ENCODE measurements around the gene MICAL3.

Gene MICAL3

DNA sequence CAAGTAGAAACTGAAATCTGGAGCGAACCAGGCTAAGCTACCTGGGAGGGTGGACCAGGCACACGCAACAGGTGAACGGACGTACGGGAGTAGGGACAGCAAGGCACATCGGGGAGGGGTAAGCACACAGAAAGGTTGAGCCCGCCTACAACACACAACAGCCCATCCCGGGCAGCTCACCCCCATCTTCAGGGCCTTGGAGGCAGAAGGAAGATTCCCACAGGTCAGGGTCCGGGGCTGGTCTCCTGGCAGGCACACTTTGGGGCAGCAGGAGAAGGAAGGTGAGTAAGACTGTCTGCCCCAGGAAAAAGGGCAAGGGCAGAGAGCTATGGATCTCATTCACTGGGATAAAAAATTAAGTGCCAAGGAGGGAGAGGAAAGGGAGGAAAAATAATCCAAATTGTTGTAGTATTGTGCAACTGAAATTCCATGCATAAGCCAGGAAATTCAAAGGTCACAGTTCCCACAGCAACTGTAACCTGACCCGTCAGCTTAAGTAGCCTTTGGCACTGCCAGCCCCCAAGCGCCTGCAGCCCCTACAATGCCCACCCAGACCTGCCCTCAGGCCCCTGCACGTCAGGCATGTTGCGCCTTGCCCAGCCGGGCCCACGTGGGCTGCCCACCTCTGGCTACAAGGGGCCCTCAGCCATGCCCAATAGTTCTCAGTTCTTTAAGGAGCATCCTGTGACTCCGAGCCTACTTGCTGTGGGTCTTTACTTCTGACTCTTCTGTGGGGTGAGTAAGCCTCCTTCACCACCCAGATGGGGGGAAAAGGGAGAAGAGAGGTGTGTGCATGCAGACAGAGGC is 51.8 kb downstream of the MICAL3 start:
- DNase-seq (ENCODE audit: low read depth), result peak; percentile 86

DNA sequence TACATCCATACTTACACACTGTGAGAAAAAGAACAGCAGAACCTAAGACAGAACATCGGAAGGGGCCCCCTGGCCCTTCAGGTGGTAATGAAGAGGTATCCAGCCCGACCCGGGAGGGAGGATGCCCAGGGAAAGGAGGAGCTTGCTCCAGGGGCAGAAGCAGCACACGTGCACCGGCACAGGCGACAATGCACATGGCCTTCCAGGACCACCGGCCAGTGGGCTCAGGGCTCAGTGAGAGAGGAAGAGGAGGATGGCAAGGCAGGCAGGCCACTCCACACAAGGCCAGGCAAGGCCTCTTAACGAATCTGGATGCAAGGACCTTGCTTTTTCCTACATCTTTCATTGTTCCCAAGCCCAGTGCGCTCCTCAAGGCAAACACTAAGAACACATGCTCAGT is 52.6 kb downstream of the MICAL3 start:
- DNase-seq (ENCODE audit: low read depth), result no peak

DNA sequence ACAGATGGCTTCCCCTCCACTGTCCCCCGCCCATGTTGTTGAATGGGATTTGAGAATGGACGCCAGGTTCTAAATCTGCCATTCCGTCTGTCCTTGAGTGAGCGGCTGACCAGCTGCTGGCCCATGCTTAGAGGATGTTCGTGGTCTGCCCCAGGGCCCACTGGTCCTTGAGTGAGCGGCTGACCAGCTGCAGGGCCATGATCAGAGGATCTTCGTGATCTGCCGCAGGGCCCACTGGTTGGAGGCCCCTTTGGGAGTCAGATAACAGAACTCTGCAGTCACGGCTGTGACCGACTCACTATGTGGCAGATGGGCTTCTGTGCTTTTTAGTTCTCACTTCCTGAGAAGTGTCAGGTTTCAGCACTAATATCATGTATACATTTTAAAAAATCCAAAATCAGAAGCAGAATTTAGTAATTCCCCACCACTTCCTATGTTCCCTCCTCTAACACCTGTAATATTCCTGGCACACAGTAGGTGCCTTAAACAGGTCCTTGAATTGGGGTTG is 54.1 kb downstream of the MICAL3 start:
- DNase-seq (ENCODE audit: low read depth), result peak; percentile 27

DNA sequence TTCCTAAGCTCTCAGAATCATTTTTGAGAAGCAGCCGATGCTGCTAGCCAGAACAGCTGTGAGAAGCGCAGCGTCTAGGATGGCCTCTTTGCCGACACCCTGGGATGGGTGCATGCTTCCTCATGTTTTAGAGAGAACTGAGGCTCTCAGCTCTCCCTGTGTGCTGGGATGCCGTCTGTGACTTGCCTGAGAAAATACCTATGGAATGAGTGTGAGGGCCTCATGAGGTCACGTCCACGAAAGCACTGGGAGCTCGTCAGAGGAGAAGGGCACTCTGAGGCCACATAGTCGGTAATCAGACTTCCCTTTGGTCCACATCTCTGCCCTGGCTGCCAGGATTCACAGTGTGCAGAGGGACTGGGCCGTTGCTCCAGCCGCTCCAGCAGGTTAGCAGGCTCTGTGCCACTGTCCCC is 54.7 kb downstream of the MICAL3 start:
- DNase-seq (ENCODE audit: low read depth), result peak; percentile 95

DNA sequence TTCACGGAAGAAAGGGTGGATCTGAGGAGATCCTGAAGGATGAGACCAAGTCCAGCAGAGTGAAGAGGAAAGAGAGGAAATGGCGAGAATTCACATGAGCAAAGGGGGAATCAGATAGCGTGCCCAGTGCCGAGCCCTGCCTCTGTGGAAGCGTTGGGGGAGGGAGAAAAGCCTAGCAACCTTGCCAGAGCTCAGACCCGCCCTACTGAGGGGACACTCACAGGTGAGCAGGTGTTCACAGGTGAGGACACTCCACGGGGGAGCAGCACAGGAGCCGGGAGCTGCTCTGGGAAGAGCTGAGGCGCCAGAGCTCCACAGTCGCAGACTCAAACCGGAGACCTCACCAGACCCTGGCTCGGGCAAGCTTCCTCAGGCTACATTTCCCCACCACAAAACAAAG is 56.2 kb downstream of the MICAL3 start:
- DNase-seq (ENCODE audit: low read depth), result no peak

DNA sequence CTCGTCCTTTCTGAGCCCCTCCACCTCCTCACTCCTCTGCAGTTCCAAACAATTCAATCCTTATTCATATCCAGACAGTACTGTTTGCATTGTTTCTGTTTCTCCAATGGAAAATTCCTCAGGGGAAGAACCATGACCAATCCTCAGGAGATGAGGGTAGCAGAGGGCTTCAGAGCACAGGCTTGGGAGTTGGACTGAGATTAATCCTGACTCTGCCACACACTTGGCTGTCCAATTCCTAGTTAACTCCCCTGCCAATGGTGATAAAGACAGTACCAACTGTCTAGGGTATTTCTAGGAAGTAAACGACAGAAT is 58.0 kb downstream of the MICAL3 start:
- no peak for DNase-seq (ENCODE audit: low read depth)

DNA sequence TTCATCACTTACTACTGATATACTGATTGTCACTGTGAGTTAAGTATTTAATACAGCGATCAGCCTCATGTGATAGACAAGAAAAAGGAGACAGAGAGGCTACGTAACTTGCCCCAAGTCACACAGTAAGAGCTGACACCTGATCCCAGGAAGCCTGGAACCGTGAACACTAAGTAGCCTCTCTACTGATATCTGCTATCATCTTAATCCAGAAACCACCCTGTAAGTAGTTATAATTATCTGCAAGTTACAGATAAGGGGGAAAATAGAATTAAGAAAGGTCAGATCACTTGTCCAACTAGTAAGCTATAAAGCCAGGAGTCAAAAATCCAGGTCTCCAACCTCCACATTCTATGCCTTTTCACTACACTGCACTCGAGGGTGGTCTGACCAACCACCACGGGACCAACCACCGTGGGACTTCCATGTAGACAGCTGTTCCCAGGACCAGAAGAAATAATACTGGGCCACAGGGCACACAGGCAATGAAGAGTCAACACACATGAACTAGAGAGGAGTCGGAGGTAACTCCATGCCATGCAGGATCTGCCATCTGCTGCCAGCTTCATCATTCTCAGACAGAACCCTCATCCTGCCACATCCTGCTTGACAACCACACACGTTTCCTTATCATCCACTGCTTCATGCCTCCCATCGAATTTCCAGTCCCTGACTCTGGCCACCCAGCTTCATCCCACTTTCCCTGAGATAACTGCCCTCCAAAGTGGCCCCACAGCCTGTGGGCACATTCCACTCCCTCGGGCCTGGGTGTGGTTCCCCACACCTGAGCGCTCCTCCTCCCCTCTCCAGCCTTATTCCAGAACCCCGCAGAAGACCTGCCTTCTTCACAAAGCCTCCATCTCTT is 58.6 kb downstream of the MICAL3 start:
- DNase-seq (ENCODE audit: low read depth), result no peak

DNA sequence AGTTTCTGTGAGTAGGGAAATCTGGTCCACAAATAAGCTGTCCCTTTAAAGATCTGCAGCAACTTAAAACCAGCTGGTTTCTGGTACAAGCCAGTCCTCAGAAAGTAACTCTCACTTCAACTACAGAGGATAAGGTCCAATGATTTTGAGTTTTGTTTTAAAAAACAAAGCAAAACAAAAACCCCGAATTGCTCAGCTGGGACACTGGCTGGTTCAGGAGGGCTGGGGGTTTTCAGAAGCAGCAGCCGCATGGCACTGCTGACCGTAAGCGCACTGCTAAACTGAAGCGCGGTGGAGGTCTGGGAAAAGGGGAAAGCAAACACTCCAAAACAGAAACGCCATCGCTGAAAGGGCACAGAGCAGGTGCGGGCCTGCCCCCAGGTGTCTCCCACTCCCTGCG is 59.7 kb downstream of the MICAL3 start:
- no peak for DNase-seq (ENCODE audit: low read depth)

DNA sequence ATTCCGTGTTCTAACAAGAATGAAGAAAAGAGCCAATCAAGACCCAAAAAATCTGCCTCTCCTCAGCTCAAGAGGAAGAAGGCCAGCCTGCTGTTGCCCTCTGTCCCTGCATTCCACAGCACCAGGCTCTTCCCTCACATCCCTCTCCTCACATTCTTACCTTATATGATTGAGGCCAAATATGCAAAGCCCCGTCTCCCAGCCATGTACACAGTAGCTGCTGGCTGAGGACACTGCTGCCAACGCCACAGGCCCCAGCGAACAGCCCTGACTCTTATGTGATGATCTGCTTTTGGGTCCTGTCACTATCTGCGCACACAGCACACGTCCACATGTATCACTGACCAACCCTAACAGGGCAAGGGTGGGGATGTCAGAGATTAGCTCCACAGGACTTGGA is 60.2 kb downstream of the MICAL3 start:
- no peak for DNase-seq (ENCODE audit: low read depth)

DNA sequence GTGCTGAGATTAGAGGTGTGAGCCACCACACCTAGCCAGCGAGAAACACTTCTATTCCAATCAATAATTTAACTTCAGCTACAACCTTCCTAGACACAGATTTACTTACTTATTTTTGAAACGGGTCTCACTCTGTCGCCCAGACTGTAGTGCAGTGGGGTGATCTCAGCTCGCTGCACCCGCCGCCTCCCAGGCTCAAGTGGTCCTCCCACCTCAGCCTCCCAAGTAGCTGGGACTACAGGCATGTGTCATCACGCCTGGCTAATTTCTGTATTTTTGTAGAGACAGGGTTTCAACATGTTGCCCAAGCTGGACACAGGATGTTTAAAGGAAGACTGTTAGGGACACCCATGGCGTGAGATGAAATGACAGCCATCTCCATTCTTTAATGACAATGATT is 61.3 kb downstream of the MICAL3 start:
- no peak for DNase-seq (ENCODE audit: low read depth)

DNA sequence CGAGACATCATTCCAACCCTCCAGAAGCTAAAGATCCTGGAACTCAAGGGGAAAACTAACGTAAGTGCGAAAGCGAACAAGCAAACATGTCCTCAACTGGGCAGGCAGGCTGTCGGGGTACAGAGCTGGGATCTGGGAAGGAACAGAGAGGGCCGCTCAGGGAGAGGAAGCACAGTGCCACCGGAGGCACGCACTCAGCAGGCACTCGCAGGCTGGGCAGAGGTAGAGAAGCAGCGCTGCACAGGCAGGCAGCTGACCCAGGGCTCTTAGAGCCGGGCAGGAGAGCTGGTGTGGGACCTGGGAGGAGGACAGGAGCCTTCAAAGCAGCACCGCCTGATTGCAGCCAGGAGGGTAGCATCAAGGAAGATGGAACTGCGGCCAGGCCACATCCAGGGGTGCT is 62.2 kb downstream of the MICAL3 start:
- DNase-seq (ENCODE audit: low read depth), result no peak

DNA sequence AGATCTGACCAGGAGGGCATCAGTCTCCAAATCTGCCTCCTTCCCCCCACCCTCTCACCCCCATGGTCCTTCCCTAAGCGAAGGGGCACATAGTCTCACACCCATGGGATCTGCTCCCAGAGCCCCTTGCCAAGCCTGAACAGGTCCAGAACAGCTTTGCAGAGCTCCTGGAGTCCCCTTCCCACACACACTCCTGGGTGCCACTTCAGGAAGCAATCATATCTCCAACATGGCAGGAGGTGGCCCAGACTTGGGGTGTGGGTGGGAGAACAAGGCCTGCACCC is 63.0 kb downstream of the MICAL3 start:
- DNase-seq (ENCODE audit: low read depth), result no peak

DNA sequence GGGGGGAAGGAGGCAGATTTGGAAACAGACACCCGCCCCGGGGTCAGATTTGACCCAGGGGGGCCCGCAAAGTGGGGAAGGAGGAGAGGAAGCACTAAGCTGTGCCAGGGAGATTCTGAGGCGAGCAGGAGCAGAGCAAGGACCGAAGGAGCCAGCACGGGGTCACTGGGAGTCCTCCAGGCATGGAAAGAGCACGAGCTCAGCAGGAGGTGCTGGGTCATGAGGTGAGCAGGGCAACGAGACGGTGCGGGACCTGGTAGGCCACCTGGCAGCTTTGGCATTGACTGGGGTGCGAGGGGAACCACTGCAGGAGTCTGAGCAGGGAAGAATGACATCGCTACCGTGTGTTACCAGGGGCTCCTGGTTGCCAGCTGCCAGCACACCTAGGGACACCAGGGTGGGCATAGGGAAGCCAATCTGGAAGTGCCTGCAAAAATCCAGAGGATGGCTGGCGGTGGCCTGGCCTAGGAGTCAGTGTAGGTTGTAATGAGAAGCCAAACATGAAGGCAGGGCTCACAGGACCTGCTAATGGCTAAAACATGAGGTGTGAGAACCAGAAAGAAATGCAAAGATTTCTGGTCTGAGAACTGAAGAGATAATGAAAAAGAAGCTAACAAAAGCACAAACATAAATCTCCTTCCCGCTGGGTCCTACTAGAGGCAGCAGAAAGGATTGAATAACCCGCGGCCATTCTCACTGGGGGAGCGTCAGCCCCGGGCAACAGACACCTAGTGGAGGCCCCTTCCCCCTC is 63.5 kb downstream of the MICAL3 start:
- no peak for DNase-seq (ENCODE audit: low read depth)

DNA sequence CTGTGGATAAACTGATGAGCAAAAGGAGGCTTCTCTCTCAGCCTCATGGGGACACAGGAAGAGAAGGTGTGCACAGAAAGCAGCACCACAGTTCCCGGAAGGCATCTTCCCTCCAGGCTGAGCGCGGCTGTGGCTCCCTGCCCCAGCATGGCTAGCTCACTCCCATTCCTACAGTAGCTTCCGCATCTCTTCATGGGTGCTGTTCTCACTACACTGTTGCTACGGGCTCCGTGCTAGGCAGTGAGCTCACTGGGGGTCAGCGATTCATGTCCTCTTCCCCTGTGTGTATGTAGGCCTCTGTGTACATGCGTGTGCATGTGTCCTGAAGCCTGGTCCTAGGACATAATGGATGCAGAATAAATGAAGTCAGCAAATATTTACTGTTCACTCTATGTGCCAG is 64.3 kb downstream of the MICAL3 start:
- DNase-seq (ENCODE audit: low read depth), result no peak

DNA sequence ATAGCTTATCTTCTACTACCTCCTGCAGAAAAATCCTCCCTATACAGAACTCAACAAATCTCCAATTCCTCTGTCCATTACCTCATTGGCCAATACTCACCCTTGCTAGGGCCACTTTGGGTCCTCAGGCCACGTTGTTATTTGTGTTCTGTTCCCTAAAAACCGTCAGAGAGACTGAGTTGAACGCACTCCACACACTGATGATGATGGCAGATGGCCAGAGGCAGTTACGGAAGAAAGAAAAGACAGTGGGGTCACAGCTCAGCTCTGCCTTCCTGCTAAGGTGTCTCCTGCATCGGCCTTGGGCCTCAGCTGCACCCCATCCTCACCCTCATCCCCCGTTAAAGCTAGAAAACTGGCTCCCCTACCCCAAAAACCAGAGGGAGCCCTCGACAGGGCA is 66.2 kb downstream of the MICAL3 start:
- DNase-seq (ENCODE audit: low read depth), result no peak

DNA sequence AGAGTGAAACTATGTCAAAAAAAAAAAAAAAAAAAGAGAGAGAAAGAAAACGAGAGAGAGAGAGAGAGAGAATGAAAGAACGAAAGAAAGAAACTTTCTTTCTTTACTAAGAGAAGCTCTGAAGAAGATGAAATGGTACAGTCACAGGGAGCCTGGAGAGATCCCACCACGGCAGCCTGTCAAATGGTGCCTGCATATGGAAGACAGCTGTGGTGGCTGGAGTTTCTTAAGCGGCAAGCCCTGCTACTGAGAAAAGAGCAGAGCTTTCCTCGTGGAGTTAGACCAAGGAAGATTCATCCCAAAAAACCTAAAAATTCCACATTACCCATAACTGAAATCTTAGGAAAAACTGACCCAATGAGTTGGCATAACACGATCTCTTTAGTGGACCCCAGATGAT is 66.7 kb downstream of the MICAL3 start:
- DNase-seq (ENCODE audit: low read depth), result no peak

DNA sequence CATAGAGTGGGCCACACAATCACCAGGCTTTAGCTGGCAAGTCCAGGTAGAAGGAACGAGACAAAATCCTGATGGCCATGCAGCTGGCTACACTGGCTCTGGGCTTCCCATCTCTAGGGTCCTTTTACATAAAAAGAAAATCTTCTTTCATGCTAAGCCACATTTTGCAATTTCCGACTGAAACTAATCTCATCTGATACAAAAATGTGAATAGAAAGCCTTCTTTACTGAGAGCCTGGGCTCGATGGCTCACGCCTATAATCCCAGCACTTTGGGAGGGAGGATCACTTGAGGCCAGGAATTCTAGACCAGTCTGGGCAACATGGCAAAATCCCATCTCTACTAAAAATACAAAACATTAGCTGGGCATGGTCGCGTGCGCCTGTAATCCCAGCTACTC is 67.2 kb downstream of the MICAL3 start:
- DNase-seq (ENCODE audit: low read depth), result no peak

DNA sequence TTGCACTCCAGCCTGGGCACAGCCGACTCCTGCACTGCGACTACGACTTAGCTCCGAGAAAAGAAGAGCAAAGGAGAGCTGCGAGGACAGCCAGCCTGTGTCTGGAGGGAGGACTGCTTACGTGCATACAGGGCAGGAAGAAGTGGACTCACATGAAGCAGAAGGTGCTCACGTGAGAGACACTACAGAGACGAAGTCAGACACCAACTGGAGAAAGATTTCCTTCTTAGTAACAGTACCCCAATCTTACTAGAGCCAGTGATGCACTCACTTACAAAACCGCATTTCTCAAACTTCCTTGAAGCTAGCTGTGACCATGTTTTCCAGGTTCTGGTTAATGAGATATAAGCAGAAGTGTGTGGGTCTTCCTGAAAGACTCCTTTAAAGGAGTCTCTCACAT is 67.7 kb downstream of the MICAL3 start:
- no peak for DNase-seq (ENCODE audit: low read depth)

DNA sequence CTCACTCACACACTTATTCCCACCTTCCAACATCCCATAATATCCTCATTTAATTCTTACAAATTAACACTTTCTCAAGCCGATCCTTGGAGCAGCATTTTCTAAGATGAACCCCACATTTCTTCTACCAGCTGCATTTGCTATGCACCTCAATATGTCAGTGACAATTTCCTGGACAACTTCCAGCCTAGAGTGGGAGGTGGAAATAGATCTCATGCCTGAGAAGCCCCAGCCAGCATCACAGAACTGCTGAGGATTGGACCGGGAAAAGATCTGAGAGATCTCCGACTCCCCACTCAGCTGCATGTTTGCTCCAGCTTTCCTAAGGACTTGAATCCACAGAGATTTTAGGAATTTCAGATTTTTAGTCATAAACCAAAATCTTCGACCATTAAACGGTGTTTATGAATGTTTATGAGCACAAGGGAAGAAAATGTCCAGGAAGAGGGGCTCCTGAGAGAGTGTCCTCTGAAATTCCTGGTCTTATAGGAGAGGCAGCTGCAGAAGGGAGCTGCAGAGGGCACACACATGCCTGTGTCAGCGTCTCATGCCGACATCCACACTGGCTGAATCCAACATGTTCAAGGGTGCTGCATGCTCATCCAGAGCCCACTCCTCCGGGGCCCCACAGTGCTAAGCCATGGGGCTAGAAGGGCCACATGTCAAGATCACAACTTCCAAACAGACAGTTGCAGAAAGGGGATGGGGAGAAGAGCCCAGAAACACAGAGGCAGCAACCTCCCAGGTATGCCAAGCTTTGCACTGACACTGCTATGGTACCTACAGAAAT is 68.6 kb downstream of the MICAL3 start:
- DNase-seq (ENCODE audit: low read depth), result peak; percentile 21

DNA sequence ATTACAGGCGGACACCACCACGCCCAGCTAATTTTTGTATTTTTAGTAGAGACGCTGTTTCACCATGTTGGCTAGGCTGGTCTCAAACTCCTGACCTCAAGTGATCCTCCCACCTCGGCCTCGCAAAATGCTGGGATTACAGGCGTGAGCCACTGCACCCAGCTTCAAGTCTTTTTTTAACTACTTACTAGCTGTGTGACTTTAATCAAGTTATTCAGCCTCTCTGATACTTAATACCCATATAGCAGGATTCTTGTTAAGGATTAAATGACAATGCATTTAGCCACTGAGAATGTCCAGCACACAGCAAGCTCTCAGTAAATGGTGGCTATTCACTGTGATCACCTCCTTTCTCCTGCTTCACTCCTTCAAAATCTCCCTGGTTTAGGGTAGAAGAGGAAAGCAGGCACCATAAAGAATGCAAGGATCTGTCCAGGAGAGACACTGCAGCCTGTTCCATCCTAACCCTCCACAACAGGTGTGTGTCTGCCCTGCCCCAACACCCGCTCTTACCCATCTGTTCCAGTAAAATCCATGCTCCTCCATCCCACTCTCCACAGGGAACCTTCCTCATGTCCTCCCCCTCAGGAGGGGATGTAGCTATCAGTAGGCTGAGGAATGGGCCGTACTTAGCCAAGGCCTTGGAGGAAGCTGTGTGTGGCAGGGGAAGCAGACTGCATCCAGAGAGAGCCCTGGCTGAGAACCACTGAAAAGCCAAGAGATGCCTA is 69.3 kb downstream of the MICAL3 start:
- no peak for DNase-seq (ENCODE audit: low read depth)

DNA sequence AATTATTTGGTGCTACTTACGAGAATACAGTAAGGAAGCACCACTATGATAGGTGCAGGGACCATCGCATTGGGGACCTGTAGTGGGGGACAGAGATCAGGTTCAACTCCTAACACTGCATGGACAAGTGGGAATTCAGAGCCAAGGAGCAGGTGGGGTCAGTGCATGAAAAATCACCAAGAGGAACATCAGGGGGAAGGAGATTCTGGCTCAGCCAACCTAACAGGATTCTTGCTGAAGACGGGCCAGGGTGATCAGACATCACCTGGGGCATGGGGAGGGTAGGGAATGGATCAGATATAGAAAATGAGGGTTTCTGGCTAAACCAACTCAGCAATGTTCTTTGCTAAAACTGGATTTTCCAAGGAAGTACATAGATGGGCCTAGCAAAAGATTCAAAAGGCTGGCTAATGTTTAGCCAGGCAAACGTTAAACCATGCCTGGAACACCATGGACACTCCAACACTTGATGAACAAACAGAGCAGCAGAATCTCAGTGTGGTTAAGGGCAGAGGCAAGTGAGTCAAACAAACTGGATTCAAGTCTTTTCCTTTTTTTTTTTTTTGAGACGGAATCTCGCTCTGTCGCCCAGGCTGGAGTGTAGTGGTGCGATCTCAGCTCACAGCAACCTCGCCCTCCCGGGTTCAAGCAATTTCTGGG is 70.0 kb downstream of the MICAL3 start:
- DNase-seq (ENCODE audit: low read depth), result no peak

All from amniotic epithelial cell (primary cell).